Neural crest cell (in vitro differentiated cells): Measurements from ENCODE around the gene ACOT8. TPM values are rescaled to one million over a fixed set of nuclear protein-coding genes. Genes with fewer than 3 reads are reported as not detected.

Source experiments
- DNase-seq: peaks from one replicate; pipeline ENCODE4 v3.0.0; 2021; ENCODE audit warnings: low read depth, mixed read lengths, low spot score
- H3K27ac Mint-ChIP-seq: one replicate; pipeline ENCODE4 v1.8.0; 2021; ENCODE audit warnings: mild to moderate bottlenecking, mixed read lengths; ENCODE audit not compliant: unreplicated experiment
- H3K27me3 Mint-ChIP-seq: 2 replicates; pipeline ENCODE4 v1.8.0; 2021; ENCODE audit warnings: low read depth, mild to moderate bottlenecking, mixed read lengths
- H3K36me3 Mint-ChIP-seq: 2 replicates; pipeline ENCODE4 v1.8.0; 2021; ENCODE audit warnings: low read depth, mild to moderate bottlenecking, mixed read lengths
- H3K4me1 Mint-ChIP-seq: 2 replicates; pipeline ENCODE4 v1.8.0; 2021; ENCODE audit warnings: mixed read lengths
- H3K4me3 Mint-ChIP-seq: one replicate; pipeline ENCODE4 v1.8.0; 2021; ENCODE audit warnings: mild to moderate bottlenecking, mixed read lengths
- H3K9me3 Mint-ChIP-seq: 2 replicates; pipeline ENCODE4 v1.8.0; 2021; ENCODE audit warnings: mixed read lengths
- total RNA-seq: library from RNA; stranded (reverse); gene quantifications from 2 replicates; pipeline ENCODE4 v1.2.1, GENCODE V29; 2021
- TF ChIP-seq, protein P1 (sequence below): fragments of 200-600 bp; sonication (generic); conservative IDR thresholded peaks from 2 replicates; pipeline ENCODE4 v1.5.0; 2021; ENCODE audit warnings: antibody characterized with exemption, mild to moderate bottlenecking

ACOT8 gene
- total RNA-seq, 1 donor from 2014 or later, result 14.5 TPM

DNA sequence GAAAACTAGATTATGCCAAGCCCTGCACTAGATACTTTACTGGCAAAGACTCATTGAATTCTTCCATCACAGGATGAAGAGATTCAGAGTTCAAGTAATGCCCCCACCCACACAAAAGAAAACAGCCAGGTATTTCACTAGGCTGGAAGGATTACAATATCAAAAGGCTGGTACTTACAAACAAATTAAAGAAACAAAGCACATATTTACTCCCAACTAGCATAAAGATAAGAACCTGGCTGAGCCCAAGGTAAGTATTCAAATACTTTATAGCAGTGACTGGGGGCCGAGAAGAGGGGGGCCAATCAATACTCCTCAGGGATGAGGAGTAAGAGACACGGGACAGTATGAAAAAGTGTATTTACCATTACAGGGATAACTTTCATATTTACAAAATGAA lies 3.7 kb downstream of the ACOT8 start:
- peak overlapping the region; percentile 47 for H3K4me3 Mint-ChIP-seq
- DNase-seq, result no peak
- no peak overlapping the region for H3K27ac Mint-ChIP-seq
- no peaks in the 10 kb centered on the region for H3K27me3 Mint-ChIP-seq
- TF ChIP-seq, protein P1, sequence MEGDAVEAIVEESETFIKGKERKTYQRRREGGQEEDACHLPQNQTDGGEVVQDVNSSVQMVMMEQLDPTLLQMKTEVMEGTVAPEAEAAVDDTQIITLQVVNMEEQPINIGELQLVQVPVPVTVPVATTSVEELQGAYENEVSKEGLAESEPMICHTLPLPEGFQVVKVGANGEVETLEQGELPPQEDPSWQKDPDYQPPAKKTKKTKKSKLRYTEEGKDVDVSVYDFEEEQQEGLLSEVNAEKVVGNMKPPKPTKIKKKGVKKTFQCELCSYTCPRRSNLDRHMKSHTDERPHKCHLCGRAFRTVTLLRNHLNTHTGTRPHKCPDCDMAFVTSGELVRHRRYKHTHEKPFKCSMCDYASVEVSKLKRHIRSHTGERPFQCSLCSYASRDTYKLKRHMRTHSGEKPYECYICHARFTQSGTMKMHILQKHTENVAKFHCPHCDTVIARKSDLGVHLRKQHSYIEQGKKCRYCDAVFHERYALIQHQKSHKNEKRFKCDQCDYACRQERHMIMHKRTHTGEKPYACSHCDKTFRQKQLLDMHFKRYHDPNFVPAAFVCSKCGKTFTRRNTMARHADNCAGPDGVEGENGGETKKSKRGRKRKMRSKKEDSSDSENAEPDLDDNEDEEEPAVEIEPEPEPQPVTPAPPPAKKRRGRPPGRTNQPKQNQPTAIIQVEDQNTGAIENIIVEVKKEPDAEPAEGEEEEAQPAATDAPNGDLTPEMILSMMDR, result no peak
- H3K9me3 Mint-ChIP-seq, result no peaks in the 10 kb centered on the region
- no peaks in the 10 kb centered on the region for H3K36me3 Mint-ChIP-seq
- H3K4me1 Mint-ChIP-seq, result peaks cover 18% of the 10 kb centered on the region

DNA sequence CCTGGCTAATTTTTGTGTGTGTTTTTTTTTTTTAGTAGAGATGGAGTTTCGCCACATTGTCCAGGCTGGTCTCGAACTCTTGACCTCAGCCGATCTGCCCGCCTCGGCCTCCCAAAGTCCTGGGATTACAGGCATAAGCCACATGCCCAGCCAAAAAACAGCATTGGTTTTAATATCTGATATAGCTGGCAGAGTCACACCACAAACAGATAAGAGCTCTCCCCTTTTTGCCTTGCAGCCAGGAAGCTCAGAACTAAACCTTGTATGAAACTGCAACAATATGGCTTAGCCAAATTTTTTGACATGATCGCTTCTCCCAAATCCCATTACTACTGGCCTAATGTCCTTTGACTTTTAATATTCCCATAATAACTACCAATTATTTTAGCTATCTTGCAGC lies 4.9 kb downstream of the ACOT8 start:
- Mint-ChIP-seq H3K9me3 (no peaks in the 10 kb centered on the region), H3K36me3 (no peaks in the 10 kb centered on the region), H3K4me3 (no peak overlapping the region), H3K27me3 (no peaks in the 10 kb centered on the region), H3K27ac (no peak overlapping the region), H3K4me1 (peaks cover 7% of the 10 kb centered on the region)
- DNase-seq, result no peak
- TF ChIP-seq, protein P1, result no peak

DNA sequence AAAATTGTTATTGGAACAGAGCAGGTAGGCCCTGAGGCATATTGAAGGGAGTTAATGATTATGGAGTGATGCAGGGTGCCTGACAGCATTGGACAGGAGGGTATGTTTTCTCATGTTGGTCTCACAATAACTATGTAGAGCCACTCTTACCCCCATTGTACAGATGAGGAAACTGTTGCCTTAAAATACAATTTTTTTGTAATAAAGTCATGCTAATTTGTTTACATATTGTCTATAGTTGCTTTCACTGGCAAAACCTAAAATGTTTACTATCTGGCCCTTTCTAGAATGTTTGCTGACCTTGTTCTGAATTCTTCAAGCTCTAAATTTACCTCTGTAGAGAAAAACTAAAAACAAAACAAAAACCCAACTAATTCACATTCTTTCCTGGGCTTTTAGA lies 5.7 kb downstream of the ACOT8 start:
- peaks cover 2% of the 10 kb centered on the region for H3K4me1 Mint-ChIP-seq
- H3K36me3 Mint-ChIP-seq, result no peaks in the 10 kb centered on the region
- no peaks in the 10 kb centered on the region for H3K27me3 Mint-ChIP-seq
- no peak for DNase-seq
- TF ChIP-seq, protein P1, result no peak
- no peak overlapping the region for H3K27ac Mint-ChIP-seq
- H3K9me3 Mint-ChIP-seq, result no peaks in the 10 kb centered on the region
- no peak overlapping the region for H3K4me3 Mint-ChIP-seq

DNA sequence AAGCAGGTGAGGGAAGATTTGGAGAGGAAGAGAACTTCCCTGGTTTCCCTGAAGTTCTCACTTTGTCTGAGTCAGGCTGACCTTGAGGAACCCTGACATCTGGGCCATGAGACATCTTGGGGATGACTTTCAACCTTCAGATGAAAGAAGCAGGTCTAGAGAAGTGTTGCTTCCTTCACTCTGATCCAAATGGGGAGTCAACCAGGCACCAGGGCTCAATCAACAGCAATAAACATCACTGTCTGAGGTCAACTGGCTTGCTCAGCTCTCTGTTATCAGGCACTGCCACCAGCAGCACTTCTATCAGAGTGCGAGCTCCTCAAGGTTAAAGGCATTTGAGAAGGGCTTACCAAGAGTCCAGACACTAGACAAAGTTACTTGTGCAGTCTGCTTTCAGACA lies 6.3 kb downstream of the ACOT8 start:
- Mint-ChIP-seq H3K4me1 (no peaks in the 10 kb centered on the region), H3K9me3 (no peaks in the 10 kb centered on the region), H3K36me3 (no peaks in the 10 kb centered on the region), H3K27me3 (no peaks in the 10 kb centered on the region), H3K27ac (no peak overlapping the region), H3K4me3 (no peak overlapping the region)
- DNase-seq, result no peak
- TF ChIP-seq, protein P1, result no peak

DNA sequence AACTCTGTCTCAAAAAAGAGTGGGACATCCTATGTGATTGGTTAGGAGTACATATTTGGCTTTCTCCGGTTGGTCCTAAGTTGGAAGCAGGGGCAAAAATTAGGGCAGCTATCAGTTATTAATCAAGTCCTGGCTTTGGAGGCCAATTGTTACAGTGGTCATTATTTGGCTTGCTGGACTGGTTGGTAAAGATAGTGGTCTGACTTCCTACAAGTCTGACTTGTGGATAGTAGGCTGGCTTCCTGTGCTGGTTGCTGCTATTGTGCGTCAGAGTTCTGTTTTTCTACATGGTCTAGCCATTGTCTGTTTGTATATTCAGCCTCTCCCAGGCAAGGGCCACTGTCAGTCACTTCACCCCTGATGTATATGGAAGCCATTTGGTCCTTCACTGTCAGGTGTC lies 7.0 kb downstream of the ACOT8 start:
- no peak for DNase-seq
- TF ChIP-seq, protein P1, result no peak
- Mint-ChIP-seq H3K4me3 (no peak overlapping the region), H3K27me3 (no peaks in the 10 kb centered on the region), H3K27ac (no peak overlapping the region), H3K9me3 (no peaks in the 10 kb centered on the region), H3K36me3 (no peaks in the 10 kb centered on the region), H3K4me1 (no peaks in the 10 kb centered on the region)
